Measurements from ENCODE around the gene KCTD21.

DNA sequence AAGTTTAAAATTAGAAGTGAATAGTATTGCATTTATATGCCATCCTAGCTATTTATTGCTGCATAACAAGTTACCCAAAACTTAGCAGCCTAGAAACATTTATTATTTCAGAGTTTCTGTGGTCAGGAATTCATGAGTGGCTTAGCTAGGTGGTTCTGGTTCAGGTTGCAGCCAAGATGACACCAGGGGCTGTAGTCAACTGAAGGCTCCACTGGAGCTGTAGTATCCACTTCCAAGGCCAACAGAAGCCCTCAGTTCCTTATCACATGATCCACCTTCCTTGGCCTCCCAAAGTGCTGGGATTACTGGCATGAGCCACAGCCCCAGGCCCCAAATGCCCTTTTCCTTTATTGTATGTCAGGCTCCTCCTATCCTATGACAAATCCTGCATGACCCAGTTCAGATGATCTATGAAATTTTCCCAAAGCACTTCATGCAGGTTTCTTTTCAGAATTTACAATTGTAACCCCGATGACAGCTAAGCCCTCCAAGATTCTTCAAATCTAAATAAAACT is 42.9 kb downstream of the KCTD21 start:
- TF ChIP-seq, protein P1, sequence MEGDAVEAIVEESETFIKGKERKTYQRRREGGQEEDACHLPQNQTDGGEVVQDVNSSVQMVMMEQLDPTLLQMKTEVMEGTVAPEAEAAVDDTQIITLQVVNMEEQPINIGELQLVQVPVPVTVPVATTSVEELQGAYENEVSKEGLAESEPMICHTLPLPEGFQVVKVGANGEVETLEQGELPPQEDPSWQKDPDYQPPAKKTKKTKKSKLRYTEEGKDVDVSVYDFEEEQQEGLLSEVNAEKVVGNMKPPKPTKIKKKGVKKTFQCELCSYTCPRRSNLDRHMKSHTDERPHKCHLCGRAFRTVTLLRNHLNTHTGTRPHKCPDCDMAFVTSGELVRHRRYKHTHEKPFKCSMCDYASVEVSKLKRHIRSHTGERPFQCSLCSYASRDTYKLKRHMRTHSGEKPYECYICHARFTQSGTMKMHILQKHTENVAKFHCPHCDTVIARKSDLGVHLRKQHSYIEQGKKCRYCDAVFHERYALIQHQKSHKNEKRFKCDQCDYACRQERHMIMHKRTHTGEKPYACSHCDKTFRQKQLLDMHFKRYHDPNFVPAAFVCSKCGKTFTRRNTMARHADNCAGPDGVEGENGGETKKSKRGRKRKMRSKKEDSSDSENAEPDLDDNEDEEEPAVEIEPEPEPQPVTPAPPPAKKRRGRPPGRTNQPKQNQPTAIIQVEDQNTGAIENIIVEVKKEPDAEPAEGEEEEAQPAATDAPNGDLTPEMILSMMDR (IDR thresholded peaks at IDR 0.05) = no peak
- no peak for TF ChIP-seq EZH2 (IDR thresholded peaks at IDR 0.05; ENCODE audit: borderline replicate concordance, insufficient read depth, low read depth, low read length, poor library complexity, severe bottlenecking)
